BE2C (cell line): ENCODE measurements around the gene MVB12B.

ENCODE experiments used
- DNase-seq: peaks from one replicate; pipeline ENCODE4 v3.0.0-alpha.2; 2020
- H3K27me3 ChIP-seq: fragments of 250-450 bp; sonication (Bioruptor Pico); 2 replicates; pipeline ENCODE4 v1.5.1; 2020; ENCODE audit warnings: mild to moderate bottlenecking
- H3K36me3 ChIP-seq: fragments of 250-450 bp; sonication (Bioruptor Pico); 2 replicates; pipeline ENCODE4 v1.5.1; 2020; ENCODE audit warnings: mild to moderate bottlenecking
- H3K4me1 ChIP-seq: fragments of 250-450 bp; sonication (Bioruptor Pico); 2 replicates; pipeline ENCODE4 v1.5.1; 2020
- H3K4me3 ChIP-seq: 2 replicates; pipeline ENCODE4 v1.5.1; 2011; ENCODE audit warnings: low read depth, low read length
- H3K9me3 ChIP-seq: fragments of 250-450 bp; sonication (Bioruptor Pico); 2 replicates; pipeline ENCODE4 v1.5.1; 2020
- CTCF ChIP-seq: IDR thresholded peaks from 2 replicates; pipeline ENCODE4 v1.5.1; 2012; ENCODE audit warnings: mild to moderate bottlenecking, low read depth, low read length

The MVB12B gene

DNA sequence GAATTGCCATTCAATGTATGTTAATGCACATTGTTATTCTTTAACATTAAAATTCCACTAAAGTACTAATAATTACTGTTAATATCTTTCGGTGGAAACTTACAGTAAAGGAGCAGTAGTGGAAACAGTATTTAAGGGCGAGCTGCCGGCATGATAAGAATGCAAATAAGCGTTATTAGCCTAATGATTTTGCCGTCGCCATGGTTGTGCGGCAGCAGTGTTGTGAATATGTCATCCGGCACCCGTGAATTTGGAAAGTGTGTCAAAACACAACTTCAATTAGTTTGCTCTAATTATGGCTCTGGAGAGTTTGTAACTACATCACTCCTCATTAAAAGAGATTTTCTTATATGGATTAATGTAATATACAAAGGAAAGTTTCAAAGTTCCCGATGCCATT is 81.4 kb downstream of the MVB12B start:
- Histone ChIP-seq H3K4me1 (no peaks in the 10 kb centered on the region), H3K36me3 (no peaks in the 10 kb centered on the region), H3K4me3 (no peak overlapping the region), H3K27me3 (no peaks in the 10 kb centered on the region), H3K9me3 (no peaks in the 10 kb centered on the region)
- no peak for TF ChIP-seq CTCF
- no peak for DNase-seq

DNA sequence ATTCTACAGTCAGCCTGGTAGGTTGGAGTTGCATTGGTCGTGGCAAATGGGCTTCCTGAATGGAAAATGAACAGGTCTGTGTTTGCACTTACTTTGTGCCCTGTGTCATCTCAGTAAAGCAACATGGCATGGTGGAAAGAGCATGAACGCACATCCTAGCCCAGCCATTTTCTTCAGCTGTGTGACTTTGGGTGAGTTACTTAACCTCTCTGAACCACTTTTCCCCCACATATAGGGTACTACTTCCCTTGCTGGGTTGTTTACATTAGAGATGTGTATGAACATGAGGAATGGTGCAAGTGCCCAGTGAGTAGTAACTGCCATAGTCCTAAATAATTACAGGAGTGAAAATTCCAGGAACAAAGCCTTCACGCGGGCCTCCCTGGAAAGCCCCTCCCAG is 83.6 kb downstream of the MVB12B start:
- no peaks in the 10 kb centered on the region for H3K36me3 ChIP-seq
- no peak overlapping the region for H3K4me3 ChIP-seq
- no peaks in the 10 kb centered on the region for H3K4me1 ChIP-seq
- no peak for DNase-seq
- no peaks in the 10 kb centered on the region for H3K9me3 ChIP-seq
- TF ChIP-seq CTCF: no peak
- no peaks in the 10 kb centered on the region for H3K27me3 ChIP-seq

DNA sequence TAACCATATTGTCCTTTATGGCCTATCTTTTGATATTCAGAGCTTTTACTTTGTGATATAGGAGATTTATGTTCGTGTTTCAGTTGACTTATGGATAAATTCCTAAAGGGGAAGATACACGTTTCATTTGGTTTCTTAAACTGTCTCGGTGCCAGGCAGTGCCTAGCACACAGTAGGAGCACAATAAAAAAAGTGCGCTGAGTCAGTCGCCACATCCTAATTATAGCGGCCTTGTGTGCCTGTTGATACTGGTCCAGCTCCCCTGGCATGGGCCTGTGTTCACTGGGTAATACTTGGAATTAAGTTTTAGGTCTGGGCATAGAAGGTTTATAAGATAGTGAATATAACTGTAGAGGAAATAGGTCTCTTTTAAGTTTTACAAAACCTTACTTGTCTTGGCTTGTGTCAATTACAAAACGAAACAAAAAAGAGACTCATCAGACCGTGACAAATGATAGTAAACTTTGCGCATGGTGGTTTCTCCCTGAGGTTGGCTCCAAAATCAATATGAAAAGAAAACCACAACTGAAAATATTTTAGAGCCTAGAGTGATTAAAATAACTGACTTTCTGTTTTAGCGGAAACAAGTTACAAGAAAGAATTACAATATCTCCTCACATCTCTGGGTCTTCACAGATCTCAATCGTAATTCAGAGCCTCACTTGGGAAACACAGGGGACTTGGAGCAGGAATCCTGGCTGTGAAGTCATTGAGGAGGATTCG is 84.8 kb downstream of the MVB12B start:
- no peak overlapping the region for H3K4me3 ChIP-seq

DNA sequence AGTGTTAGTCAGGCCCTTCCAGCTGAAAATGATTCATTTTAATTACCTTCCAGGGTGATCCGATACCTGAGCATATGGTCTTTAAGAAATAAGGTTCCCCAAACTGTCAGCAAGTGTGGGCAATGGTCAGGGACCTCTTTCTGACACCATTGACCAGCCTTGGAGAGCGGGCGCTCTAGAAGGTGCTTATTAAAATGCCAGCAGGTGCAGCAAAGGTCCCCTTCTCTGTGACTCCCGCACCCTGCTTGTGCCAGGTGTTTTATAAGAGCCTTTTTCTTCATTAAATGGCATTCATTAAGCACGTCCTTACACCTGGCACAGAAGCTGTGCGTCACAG is 85.3 kb downstream of the MVB12B start:
- Histone ChIP-seq H3K36me3 (no peaks in the 10 kb centered on the region), H3K4me1 (no peaks in the 10 kb centered on the region), H3K9me3 (no peaks in the 10 kb centered on the region), H3K4me3 (no peak overlapping the region), H3K27me3 (no peaks in the 10 kb centered on the region)
- no peak for TF ChIP-seq CTCF
- DNase-seq: no peak

More for the DNA sequence above, 84.8 kb downstream of the MVB12B start:
- Histone ChIP-seq H3K9me3 (no peaks in the 10 kb centered on the region), H3K27me3 (no peaks in the 10 kb centered on the region), H3K4me1 (no peaks in the 10 kb centered on the region), H3K36me3 (no peaks in the 10 kb centered on the region)
- no peak for TF ChIP-seq CTCF
- DNase-seq: no peak

DNA sequence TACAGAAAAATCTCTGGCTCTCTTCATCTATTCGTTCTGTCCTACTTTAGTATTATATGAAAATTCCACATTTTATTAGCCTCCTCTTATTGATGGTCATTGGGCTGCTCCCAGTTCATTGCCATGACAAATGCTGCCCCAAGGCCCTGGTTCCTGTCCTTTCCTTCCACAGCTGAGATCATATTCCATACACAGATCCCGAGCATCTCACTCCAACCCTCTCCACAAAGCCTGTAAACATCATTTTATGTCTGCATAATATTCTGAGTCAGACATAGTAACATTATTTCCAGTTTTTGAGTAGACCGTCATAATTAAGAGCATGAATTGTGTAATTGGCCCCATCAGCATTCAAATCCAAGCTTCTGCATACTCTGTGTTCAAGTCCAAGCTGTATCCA is 86.3 kb downstream of the MVB12B start:
- DNase-seq: no peak
- H3K4me1 ChIP-seq: no peaks in the 10 kb centered on the region
- no peak overlapping the region for H3K4me3 ChIP-seq
- no peak for TF ChIP-seq CTCF
- H3K36me3 ChIP-seq: no peaks in the 10 kb centered on the region
- no peaks in the 10 kb centered on the region for H3K27me3 ChIP-seq
- H3K9me3 ChIP-seq: no peaks in the 10 kb centered on the region

GRCh38 chr9:126413391-126414068 is 86.9 kb downstream of the MVB12B start:
- no peaks in the 10 kb centered on the region for H3K4me1 ChIP-seq
- no peak for DNase-seq
- H3K36me3 ChIP-seq: no peaks in the 10 kb centered on the region

More at GRCh38 chr9:126413391-126414068, 86.9 kb downstream of the MVB12B start:
- no peak overlapping the region for H3K4me3 ChIP-seq
- H3K27me3 ChIP-seq: no peaks in the 10 kb centered on the region
- H3K9me3 ChIP-seq: no peaks in the 10 kb centered on the region
- no peak for TF ChIP-seq CTCF
